OCI-LY1 (cell line): ENCODE results near the gene KCTD18.

Source experiments
- H2AFZ ChIP-seq: fragments of 200-600 bp; sonication (generic), shearing (Covaris generic); 2 replicates; pipeline ENCODE4 v1.6.0; 2014; ENCODE audit warnings: antibody characterized with exemption, mild to moderate bottlenecking, low read length
- H3F3A ChIP-seq: fragments of 200-600 bp; sonication (generic), shearing (Covaris generic); 2 replicates; pipeline ENCODE4 v1.6.0; 2014; ENCODE audit warnings: mild to moderate bottlenecking, antibody characterized with exemption, low read length, moderate library complexity; ENCODE audit not compliant: insufficient read depth
- H3K27ac ChIP-seq: fragments of 200-600 bp; sonication (generic); 2 replicates; pipeline ENCODE4 v1.5.1; 2014; ENCODE audit warnings: low read length, mixed run types, mild to moderate bottlenecking, low read depth; ENCODE audit not compliant: poor library complexity, severe bottlenecking
- H3K27me3 ChIP-seq: fragments of 200-600 bp; sonication (generic); 2 replicates; pipeline ENCODE4 v1.6.0; 2014; ENCODE audit warnings: antibody characterized with exemption, mild to moderate bottlenecking, low read length, moderate library complexity; ENCODE audit not compliant: insufficient read depth
- H3K36me3 ChIP-seq: fragments of 200-600 bp; sonication (generic); 2 replicates; pipeline ENCODE4 v1.6.1; 2014; ENCODE audit warnings: mild to moderate bottlenecking, antibody characterized with exemption, low read length, moderate library complexity, mixed read lengths; ENCODE audit not compliant: insufficient read depth
- H3K4me1 ChIP-seq: fragments of 200-600 bp; sonication (generic); 2 replicates; pipeline ENCODE4 v1.5.1; 2014; ENCODE audit warnings: mild to moderate bottlenecking, low read length, moderate library complexity; ENCODE audit not compliant: insufficient read depth, severe bottlenecking
- H3K4me2 ChIP-seq: fragments of 200-600 bp; sonication (generic), shearing (Covaris generic); 2 replicates; pipeline ENCODE4 v1.6.1; 2014; ENCODE audit warnings: low read length
- H3K4me3 ChIP-seq: fragments of 200-600 bp; sonication (generic); 2 replicates; pipeline ENCODE4 v1.5.1; 2014; ENCODE audit warnings: low read length, low read depth, mild to moderate bottlenecking, mixed read lengths; ENCODE audit not compliant: poor library complexity, severe bottlenecking
- H3K79me2 ChIP-seq: fragments of 200-600 bp; shearing (Covaris generic); 2 replicates; pipeline ENCODE4 v1.6.1; 2016; ENCODE audit warnings: mixed run types, low read length, mixed read lengths; ENCODE audit not compliant: insufficient read depth
- H3K9ac ChIP-seq: fragments of 200-600 bp; sonication (generic), shearing (Covaris generic); 2 replicates; pipeline ENCODE4 v1.6.1; 2014; ENCODE audit warnings: mild to moderate bottlenecking, low read length, mixed read lengths
- H3K9me2 ChIP-seq: fragments of 200-600 bp; sonication (generic), shearing (Covaris generic); 2 replicates; pipeline ENCODE4 v1.6.1; 2014; ENCODE audit warnings: low read depth, mild to moderate bottlenecking, low read length, mixed read lengths
- H3K9me3 ChIP-seq: fragments of 200-600 bp; shearing (Covaris generic); 2 replicates; pipeline ENCODE4 v1.6.1; 2014; ENCODE audit warnings: low read length, mixed read lengths
- H4K20me1 ChIP-seq: fragments of 200-600 bp; sonication (generic), shearing (Covaris generic); 2 replicates; pipeline ENCODE4 v1.6.0; 2016; ENCODE audit warnings: mild to moderate bottlenecking, low read length; ENCODE audit not compliant: insufficient read depth
- CTCF ChIP-seq: fragments of 200-600 bp; sonication (generic), shearing (Covaris generic); IDR thresholded peaks from 2 replicates; pipeline ENCODE4 v1.5.1; 2017; ENCODE audit warnings: mild to moderate bottlenecking, antibody characterized with exemption, low read length, moderate library complexity, mixed read lengths
- EZH2 ChIP-seq: fragments of 200-600 bp; sonication (generic), shearing (Covaris generic); IDR thresholded peaks from 2 replicates; pipeline ENCODE4 v1.8.0; 2017; ENCODE audit warnings: borderline replicate concordance, mixed run types, mild to moderate bottlenecking, antibody characterized with exemption, low read length, moderate library complexity, mixed read lengths

Gene KCTD18

DNA sequence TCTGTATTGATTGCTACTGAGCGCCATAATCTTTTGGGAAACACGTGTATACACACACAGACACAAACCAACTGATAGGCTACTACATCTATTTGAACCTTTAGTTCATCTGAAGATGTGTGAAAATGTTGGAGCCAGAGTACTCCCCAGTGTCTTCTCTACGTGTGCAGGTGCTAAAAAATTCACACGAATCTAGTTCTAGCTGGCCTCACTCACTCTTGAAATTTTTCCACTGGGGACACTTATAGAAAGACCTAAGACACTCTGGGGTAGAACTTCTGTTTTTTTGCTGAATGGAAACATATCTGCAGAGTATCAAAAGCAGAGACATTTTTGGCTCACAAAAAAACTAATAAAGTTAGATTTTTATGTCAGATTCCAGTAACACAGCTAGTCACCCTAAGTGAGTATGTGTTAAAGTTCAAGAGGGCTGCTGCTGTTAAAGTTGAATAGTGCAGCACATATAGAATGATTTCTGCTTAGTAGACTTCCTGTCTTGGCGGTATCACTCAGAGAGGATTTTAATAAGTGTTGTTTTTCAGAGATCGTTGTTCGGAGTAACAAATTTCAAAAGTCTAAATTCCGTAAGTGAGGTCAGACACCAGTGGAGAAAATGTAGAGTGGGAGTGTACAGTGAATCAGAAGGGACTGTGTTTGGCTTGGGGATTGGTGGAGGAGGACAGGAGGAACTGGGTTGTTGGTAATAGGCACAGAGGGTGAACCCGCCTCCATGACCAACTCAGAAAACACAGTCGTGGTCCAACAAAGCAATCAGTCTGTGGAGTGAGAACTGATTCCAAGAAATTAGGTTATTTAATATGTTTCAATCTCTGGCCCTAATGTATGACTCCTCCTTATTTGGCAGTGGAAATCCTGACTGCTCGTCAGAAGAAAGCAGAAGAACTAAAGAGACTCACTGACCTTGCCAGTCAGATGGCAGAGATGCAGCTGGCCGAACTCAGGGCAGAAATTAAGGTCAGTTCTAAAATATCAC lies 43.1 kb downstream of the KCTD18 start:
- no peaks in the 10 kb centered on the region for H3K9me2 ChIP-seq
- no peaks in the 10 kb centered on the region for H3K27me3 ChIP-seq
- no peaks in the 10 kb centered on the region for H3K9me3 ChIP-seq
- H3K9ac ChIP-seq = peak overlapping the region; percentile 67
- H3K36me3 ChIP-seq = no peaks in the 10 kb centered on the region
- H3K4me2 ChIP-seq = peak overlapping the region; percentile 72
- peaks cover 9% of the 10 kb centered on the region; the same call in 1 of the 2 replicates for H3F3A ChIP-seq
- H3K79me2 ChIP-seq = no peaks in the 10 kb centered on the region
- H3K4me1 ChIP-seq = peaks cover 86% of the 10 kb centered on the region
- TF ChIP-seq CTCF (no peak), EZH2 (no peak)
- H3K4me3 ChIP-seq = peak overlapping the region; percentile 45
- peak overlapping the region; percentile 97 for H3K27ac ChIP-seq
- no peak overlapping the region for H2AFZ ChIP-seq
- no peaks in the 10 kb centered on the region for H4K20me1 ChIP-seq

GRCh38 chr2:200463452-200463851 lies 46.4 kb downstream of the KCTD18 start:
- Histone ChIP-seq H3K4me1 (peaks cover 59% of the 10 kb centered on the region), H3K4me3 (no peak overlapping the region), H4K20me1 (no peaks in the 10 kb centered on the region), H3K27ac (peak overlapping the region; percentile 17), H3K9me3 (no peaks in the 10 kb centered on the region), H3K4me2 (no peak overlapping the region), H2AFZ (0 out of 2 replicates have a peak overlapping the region, but pooled peaks have one; percentile 3), H3K27me3 (no peaks in the 10 kb centered on the region), H3K9me2 (no peaks in the 10 kb centered on the region), H3K79me2 (no peaks in the 10 kb centered on the region), H3K36me3 (no peaks in the 10 kb centered on the region), H3F3A (peaks cover 9% of the 10 kb centered on the region; the same call in 1 of the 2 replicates), H3K9ac (no peak overlapping the region)
- TF ChIP-seq CTCF = no peak
- no peak for TF ChIP-seq EZH2

DNA sequence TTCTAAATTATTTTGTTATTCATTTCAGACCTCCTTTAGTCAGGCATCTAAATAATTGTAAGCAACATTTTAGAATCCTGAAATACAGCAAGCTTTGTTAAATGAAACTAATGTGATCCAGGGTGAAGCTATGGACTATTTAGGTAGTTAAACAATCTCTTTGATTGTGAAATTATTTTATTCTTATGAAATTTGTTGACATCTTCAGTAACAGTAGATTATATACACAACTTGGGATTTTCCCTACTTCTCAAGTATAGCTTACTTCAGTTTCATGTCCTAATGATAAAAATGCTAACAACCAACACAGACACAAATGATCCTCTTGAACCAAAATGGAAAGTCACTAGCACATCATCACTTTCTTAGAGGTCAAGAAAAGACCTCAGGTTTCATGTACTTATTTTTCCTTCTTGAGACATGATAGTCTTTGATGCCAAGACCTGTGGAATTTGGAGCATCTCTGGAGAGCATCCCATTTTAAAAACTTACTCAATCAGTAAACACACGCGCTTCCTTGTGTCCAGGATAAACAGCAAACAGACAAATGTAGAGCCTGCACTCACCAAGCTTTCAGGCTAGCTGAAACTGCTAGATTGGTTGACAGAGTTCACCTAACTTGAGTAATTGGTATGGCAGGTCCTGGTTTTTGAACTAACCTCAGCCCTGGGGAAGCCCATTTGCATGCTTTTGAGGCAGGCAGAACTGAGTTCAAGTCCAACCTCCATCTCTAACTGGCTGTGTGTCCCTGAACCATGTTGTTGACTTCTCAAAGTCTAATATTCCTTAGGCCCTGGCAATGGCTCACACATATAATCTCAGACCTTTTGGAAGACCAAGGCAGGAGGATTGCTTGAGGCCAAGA lies 47.8 kb downstream of the KCTD18 start:
- H3K27ac ChIP-seq = no peak overlapping the region
- H3K36me3 ChIP-seq = no peaks in the 10 kb centered on the region

More for the DNA sequence above, 47.8 kb downstream of the KCTD18 start:
- Histone ChIP-seq H3K9ac (no peak overlapping the region), H3F3A (peaks cover 9% of the 10 kb centered on the region; the same call in 1 of the 2 replicates), H4K20me1 (no peaks in the 10 kb centered on the region), H3K4me2 (no peak overlapping the region), H3K79me2 (no peaks in the 10 kb centered on the region), H3K4me1 (peaks cover 47% of the 10 kb centered on the region), H3K9me2 (no peaks in the 10 kb centered on the region), H3K27me3 (no peaks in the 10 kb centered on the region), H3K9me3 (no peaks in the 10 kb centered on the region), H3K4me3 (no peak overlapping the region), H2AFZ (no peak overlapping the region)
- TF ChIP-seq EZH2 (no peak), CTCF (no peak)
